NB4 (cell line): Measurements from ENCODE around the gene XXYLT1.
"Not testable (repeated sequence)": the region's sequence is repeated elsewhere in the genome, so short reads cannot be mapped to it uniquely, and the experiment has no call there.

ENCODE experiments used
- DNase-seq: peaks from one replicate; pipeline ENCODE4 v3.0.0; 2010; ENCODE audit warnings: low read depth
- H3K4me3 ChIP-seq: one replicate; pipeline ENCODE4 v1.5.1; 2011; ENCODE audit warnings: mild to moderate bottlenecking, low read depth, low read length, moderate library complexity
- MAX ChIP-seq: IDR thresholded peaks from 2 replicates; pipeline ENCODE4 v1.6.1; 2011; ENCODE audit warnings: low read depth, low read length
- MYC ChIP-seq: IDR thresholded peaks from 2 replicates; pipeline ENCODE4 v1.6.1; 2011; ENCODE audit warnings: low read depth, low read length
- POLR2A ChIP-seq: IDR thresholded peaks from 2 replicates; pipeline ENCODE4 v1.6.1; 2011; ENCODE audit warnings: mild to moderate bottlenecking; ENCODE audit not compliant: insufficient read length; ENCODE audit errors: extremely low read depth
- TF ChIP-seq, protein P1 (sequence below): IDR thresholded peaks from one replicate; pipeline ENCODE4 v1.5.1; 2012; ENCODE audit warnings: low read depth, low read length

XXYLT1 gene

DNA sequence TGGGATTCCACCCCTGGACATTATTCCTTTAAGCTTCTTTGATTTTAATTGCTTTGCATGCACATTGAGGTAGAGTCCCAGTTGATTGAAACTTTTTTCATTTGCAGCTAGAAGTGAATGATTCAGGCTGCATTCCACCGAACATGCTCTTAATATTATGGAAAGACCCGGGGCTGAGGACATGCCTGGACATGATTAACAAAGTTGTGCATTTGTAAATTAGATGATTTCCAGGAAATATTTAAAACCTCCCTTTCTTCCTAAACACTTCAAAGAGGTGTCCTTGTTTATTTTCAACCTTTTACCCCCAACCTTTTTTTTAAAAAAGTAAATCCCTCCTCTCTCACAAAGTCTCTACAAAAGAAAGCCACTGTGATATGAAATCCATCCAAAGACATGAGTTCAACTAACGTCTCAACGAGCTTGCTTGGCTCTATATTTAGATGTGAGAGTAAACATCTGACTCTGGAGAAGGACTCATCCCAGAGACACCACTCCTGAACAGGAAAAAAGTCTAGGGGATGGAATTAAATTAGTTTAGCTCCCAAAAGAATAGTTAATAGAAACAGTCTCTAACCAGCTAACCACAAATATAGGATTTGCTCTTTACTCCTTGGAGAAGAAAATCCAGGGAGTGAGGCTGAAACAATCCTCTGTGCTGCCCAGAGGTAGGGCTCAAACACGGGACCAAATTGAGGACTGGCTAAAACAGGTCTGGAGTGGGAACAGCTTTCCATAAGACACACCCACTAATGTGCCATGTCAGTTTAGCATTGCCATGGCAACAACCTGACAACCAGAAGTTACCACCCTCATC, 83.1 kb downstream of the XXYLT1 start:
- no peak overlapping the region for H3K4me3 ChIP-seq
- DNase-seq: no peak
- TF ChIP-seq, protein P1, sequence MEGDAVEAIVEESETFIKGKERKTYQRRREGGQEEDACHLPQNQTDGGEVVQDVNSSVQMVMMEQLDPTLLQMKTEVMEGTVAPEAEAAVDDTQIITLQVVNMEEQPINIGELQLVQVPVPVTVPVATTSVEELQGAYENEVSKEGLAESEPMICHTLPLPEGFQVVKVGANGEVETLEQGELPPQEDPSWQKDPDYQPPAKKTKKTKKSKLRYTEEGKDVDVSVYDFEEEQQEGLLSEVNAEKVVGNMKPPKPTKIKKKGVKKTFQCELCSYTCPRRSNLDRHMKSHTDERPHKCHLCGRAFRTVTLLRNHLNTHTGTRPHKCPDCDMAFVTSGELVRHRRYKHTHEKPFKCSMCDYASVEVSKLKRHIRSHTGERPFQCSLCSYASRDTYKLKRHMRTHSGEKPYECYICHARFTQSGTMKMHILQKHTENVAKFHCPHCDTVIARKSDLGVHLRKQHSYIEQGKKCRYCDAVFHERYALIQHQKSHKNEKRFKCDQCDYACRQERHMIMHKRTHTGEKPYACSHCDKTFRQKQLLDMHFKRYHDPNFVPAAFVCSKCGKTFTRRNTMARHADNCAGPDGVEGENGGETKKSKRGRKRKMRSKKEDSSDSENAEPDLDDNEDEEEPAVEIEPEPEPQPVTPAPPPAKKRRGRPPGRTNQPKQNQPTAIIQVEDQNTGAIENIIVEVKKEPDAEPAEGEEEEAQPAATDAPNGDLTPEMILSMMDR: no peak
- no peak for TF ChIP-seq POLR2A
- no peak for TF ChIP-seq MYC
- no peak for TF ChIP-seq MAX

GRCh38 chr3:195186710-195187047, 84.3 kb downstream of the XXYLT1 start:
- not testable (repeated sequence) for H3K4me3 ChIP-seq, DNase-seq

DNA sequence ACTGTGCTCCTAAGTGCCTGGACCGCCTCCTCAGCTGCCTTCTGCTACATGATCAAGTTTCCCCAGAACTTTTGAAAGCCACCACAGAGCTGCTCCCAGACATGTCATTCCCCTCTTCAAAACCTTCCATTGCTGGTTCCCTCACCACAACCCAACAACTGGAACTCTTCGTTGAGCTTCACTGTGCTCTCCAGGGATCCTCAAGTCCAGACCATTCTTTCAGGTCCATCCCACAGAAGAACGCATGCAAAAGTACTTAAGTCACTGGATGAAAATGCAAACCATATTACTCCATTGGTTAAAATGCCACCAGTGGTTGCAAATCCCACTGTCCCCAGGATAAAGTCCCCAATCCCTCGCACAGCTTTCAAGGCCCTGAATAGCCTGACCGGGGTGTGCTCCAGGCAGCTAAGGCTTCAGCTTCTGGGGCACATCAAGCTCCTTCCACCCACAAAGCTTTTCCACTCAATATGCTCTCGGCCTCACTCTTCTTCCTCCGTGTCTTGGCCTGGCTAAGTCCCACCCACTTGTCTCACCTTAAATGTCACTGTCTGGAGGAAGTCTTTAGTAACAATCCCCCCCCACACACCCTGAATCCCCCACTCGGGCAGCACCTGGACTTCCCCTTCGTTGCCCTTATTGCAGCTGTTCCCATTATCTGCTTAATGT, 84.8 kb downstream of the XXYLT1 start:
- no peak overlapping the region for H3K4me3 ChIP-seq
- TF ChIP-seq POLR2A (no peak), MYC (no peak)
- DNase-seq: no peak

- no peak for DNase-seq
- TF ChIP-seq MYC (no peak), POLR2A (no peak), MAX (no peak)
- TF ChIP-seq, protein P1: no peak
Measured at GRCh38 chr3:195185583-195185982, 85.4 kb downstream of the XXYLT1 start.

DNA sequence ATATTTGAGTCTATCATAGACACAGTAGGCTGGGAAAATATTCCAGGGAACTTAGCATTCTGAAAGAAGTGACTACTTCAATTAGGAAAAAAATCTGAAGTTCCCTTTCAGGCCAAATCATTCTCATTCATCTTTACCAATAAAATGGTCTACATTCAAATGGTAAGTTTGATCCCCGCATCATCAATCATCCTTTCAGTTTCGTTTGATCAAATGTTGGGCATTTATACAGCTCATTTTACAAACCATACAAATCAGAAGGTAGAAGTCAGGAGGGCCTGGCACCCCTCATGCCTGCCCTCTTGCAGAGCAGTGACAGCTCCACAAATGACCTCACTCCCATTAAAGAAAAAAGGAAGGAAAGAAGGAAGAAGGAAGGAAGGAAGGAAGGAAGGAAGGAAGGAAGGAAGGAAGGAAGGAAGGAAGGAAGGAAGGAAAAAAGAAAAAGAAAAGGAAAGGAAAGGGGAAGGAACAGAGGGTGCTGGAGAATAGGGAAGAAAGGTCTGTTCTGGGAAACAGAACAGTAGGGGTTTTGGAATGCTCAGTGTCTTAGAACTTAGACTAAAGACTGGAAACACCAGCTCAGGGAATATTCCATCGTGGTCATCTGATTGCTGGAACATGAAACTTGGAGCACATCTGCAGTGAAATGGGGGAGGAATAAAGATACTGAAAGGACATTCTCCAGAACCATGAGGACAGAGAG, 86.1 kb downstream of the XXYLT1 start:
- no peak for DNase-seq
- TF ChIP-seq, protein P1: no peak
- no peak for TF ChIP-seq POLR2A
- no peak for TF ChIP-seq MAX
- TF ChIP-seq MYC: no peak
- H3K4me3 ChIP-seq: no peak overlapping the region

More at GRCh38 chr3:195185583-195185982, 85.4 kb downstream of the XXYLT1 start:
- no peak overlapping the region for H3K4me3 ChIP-seq

- no peak overlapping the region for H3K4me3 ChIP-seq
- no peak for TF ChIP-seq MYC
- no peak for TF ChIP-seq POLR2A
- TF ChIP-seq MAX: no peak
- DNase-seq: no peak
Measured at GRCh38 chr3:195183071-195183776, 87.7 kb downstream of the XXYLT1 start.

DNA sequence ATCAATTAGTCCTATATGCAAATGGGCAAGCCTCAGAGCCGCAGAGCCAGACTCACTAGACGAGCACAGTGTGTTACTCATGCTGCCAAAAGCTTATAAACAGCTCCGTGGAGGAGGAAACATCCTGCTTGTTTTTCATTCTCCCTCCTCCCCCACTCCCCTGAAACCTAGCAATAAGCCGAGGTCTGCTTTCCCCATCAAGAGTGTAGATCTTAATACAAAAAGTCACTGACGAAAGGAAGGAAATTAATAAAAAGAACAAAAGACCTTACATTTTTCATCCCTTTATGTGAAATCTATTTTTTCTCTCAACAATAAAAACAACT, 88.5 kb downstream of the XXYLT1 start:
- no peak overlapping the region for H3K4me3 ChIP-seq
- TF ChIP-seq, protein P1: no peak
- TF ChIP-seq MAX: peak; percentile 65
- peak; percentile 73 for TF ChIP-seq MYC
- peak; percentile 88 for DNase-seq
